Measurements from ENCODE around the gene EFEMP1. TPM values are rescaled to one million over a fixed set of nuclear protein-coding genes. Genes with fewer than 3 reads are reported as not detected.

The EFEMP1 gene
- total and polyA plus RNA-seq, 2 of the 13 experiments (the other 11 are each of a cell fraction or from before 2014, with no cell fraction given): not detected

- ChIA-PET POLR2A (no interaction called here), CTCF (ENCODE audit: low intra/inter-chr PET ratio, low total read pairs) (no interaction called here)
- no peaks in the 10 kb centered on the region for H3K79me2 ChIP-seq (ENCODE audit: insufficient read depth, low read length)
- H3K27ac ChIP-seq (ENCODE audit: extremely low read length, insufficient read depth, low read length): no peak overlapping the region
- DNase-seq (ENCODE audit: low spot score): no peak
- H3K4me3 ChIP-seq (replicated peaks in 1 of 3; ENCODE audit: insufficient read depth in 1 of 3, low read depth in 2 of 3, low read length in 3 of 3): no peak overlapping the region
- intact Hi-C loops (cut with micrococcal nuclease; ENCODE audit: unreplicated experiment) (no loop called here), in situ Hi-C loops (cut with HindIII; ENCODE audit: extremely low pct_ligation_motif_present, low pct_unique_long_range_greater_than_20kb) (no loop called here)
- no peak overlapping the region for H3K4me2 ChIP-seq (ENCODE audit: low read depth, low read length)
- no peaks in the 10 kb centered on the region for H3K9me3 ChIP-seq (ENCODE audit: low read length)
- no peaks in the 10 kb centered on the region for H3K27me3 ChIP-seq (ENCODE audit: control insufficient read depth in 1 of 2, insufficient read depth in 2 of 2, low read length in 2 of 2)
- WGBS (ENCODE audit: low lambda C conversion rate): 25% methylated on average over 6 of the region's 6 CpGs
- H3K36me3 ChIP-seq (replicated peaks in 1 of 2; ENCODE audit: control insufficient read depth in 1 of 2, insufficient read depth in 2 of 2, low read length in 2 of 2): no peaks in the 10 kb centered on the region
- no peak overlapping the region for H3K9ac ChIP-seq (ENCODE audit: insufficient read depth, low read depth, low read length)
- FAIRE-seq: no peak
- no peak for TF ChIP-seq ETV5 (CRISPR knock-in tag; IDR thresholded peaks at IDR 0.05; ENCODE audit: borderline replicate concordance)
- TF ChIP-seq ZNF264 (CRISPR knock-in tag; IDR thresholded peaks at IDR 0.05): no peak
- peak; percentile 48; the same call in 1 of the 2 replicates for TF ChIP-seq CREB1 (IDR thresholded peaks at IDR 0.05)
- TF ChIP-seq CREB1 (CRISPR knock-in tag; IDR thresholded peaks at IDR 0.05): no peak
- no peak for ATAC-seq
- H3K4me1 ChIP-seq (ENCODE audit: insufficient read depth, low read length): no peaks in the 10 kb centered on the region
- no peak overlapping the region for H2AFZ ChIP-seq (ENCODE audit: low read length)
- no TSS peak for BruUV-seq (replicated peaks)
- H4K20me1 ChIP-seq (ENCODE audit: insufficient read depth, low read length): no peaks in the 10 kb centered on the region
These were observed 47.0 kb downstream of the EFEMP1 start for GRCh38 chr2:55876429-55877086.

DNA sequence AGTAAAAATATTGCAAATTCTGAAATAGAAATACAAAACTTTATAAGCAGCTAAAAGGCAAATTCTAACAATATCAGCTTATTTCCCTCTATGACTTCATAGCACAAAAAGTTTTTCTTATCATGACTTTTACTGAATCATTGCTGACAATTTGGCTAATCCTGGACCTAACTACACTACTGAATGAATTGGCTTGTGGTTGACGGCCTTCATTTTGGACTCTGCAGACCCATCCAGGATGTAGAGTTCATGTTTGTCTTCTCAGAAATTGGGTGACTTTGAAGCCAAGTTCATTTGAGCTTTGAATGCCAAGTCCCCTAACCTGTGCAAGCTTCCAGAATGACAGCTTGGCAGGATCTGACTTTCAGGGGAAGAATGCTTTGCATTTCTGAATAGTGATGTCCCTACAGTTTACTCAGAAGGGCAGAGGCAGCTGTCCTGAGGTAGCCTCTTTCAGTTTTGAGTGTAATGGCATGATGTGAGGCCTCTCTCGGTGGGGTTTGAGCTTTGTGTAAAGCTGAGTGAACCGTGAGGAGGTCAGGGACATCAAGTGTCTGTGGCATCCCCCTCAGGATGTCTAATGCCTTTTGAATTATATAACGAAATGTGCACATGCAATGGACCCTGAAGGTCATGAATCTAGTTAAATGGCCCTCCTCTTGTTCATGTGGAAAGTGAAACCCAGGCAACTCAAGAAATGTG is 48.0 kb downstream of the EFEMP1 start:
- H3K9me3 ChIP-seq (ENCODE audit: low read length): no peaks in the 10 kb centered on the region
- no peaks in the 10 kb centered on the region for H3K36me3 ChIP-seq (replicated peaks in 1 of 2; ENCODE audit: control insufficient read depth in 1 of 2, insufficient read depth in 2 of 2, low read length in 2 of 2)
- no peak overlapping the region for H3K27ac ChIP-seq (ENCODE audit: extremely low read length, insufficient read depth, low read length)
- BruUV-seq (replicated peaks): no TSS peak
- H3K4me2 ChIP-seq (ENCODE audit: low read depth, low read length): no peak overlapping the region
- WGBS (ENCODE audit: low lambda C conversion rate): 6% methylated on average over 4 of the region's 4 CpGs
- POLR2A ChIA-PET: no interaction called here
- ATAC-seq: no peak; the same call in 2 of the 3 replicates
- H3K9ac ChIP-seq (ENCODE audit: insufficient read depth, low read depth, low read length): no peak overlapping the region
- H3K79me2 ChIP-seq (ENCODE audit: insufficient read depth, low read length): no peaks in the 10 kb centered on the region
- no peaks in the 10 kb centered on the region for H4K20me1 ChIP-seq (ENCODE audit: insufficient read depth, low read length)
- in situ Hi-C loops (cut with HindIII; ENCODE audit: extremely low pct_ligation_motif_present, low pct_unique_long_range_greater_than_20kb) (no loop called here), intact Hi-C loops (cut with micrococcal nuclease; ENCODE audit: unreplicated experiment) (no loop called here)
- no peaks in the 10 kb centered on the region for H3K4me1 ChIP-seq (ENCODE audit: insufficient read depth, low read length)
- peak; percentile 5 for DNase-seq (ENCODE audit: low spot score)
- no peak overlapping the region for H2AFZ ChIP-seq (ENCODE audit: low read length)
- CTCF ChIA-PET (ENCODE audit: low intra/inter-chr PET ratio, low total read pairs): no interaction called here
- no peak for FAIRE-seq
- H3K27me3 ChIP-seq (ENCODE audit: control insufficient read depth in 1 of 2, insufficient read depth in 2 of 2, low read length in 2 of 2): no peaks in the 10 kb centered on the region
- TF ChIP-seq HNF4A (CRISPR knock-in tag; IDR thresholded peaks at IDR 0.05) (no peak), RELA (CRISPR knock-in tag; IDR thresholded peaks at IDR 0.05) (no peak), KDM5B (CRISPR knock-in tag; IDR thresholded peaks at IDR 0.05; ENCODE audit: borderline replicate concordance) (no peak), ZNF562 (CRISPR knock-in tag; IDR thresholded peaks at IDR 0.05; ENCODE audit: borderline replicate concordance) (no peak), NFKB2 (CRISPR knock-in tag; IDR thresholded peaks at IDR 0.05; ENCODE audit: borderline replicate concordance) (no peak), ZNF564 (CRISPR knock-in tag; IDR thresholded peaks at IDR 0.05) (no peak), MBD4 (IDR thresholded peaks at IDR 0.05; ENCODE audit: borderline replicate concordance, low read length) (no peak)
- no peak overlapping the region for H3K4me3 ChIP-seq (replicated peaks in 1 of 3; ENCODE audit: insufficient read depth in 1 of 3, low read depth in 2 of 3, low read length in 3 of 3)
